Prostate gland (tissue), 2 donors: Measurements from ENCODE around the gene UBE2E1.

Experiments used
- CTCF ChIP-seq, 4 experiments: fragments of 200-600 bp in 2 of 4; fragments of 450-650 bp in 2 of 4; sonication (generic) in 2 of 4; IDR thresholded peaks; 1 replicate in 3 of 4; 2 replicates in 1 of 4; pipeline ENCODE4 v1.5.1; 2016 to 2019; ENCODE audit warnings: antibody characterized with exemption in 4 of 4, mild to moderate bottlenecking in 2 of 4, moderate library complexity in 2 of 4
- POLR2A ChIP-seq: fragments of 450-650 bp; IDR thresholded peaks from one replicate; pipeline ENCODE4 v1.6.1; 2016; ENCODE audit warnings: antibody characterized with exemption, mild to moderate bottlenecking
- POLR2AphosphoS5 ChIP-seq: sonication (generic); formaldehyde crosslinking; IDR thresholded peaks from one replicate; pipeline ENCODE4 v1.6.1; 2017; ENCODE audit warnings: antibody characterized with exemption

DNA sequence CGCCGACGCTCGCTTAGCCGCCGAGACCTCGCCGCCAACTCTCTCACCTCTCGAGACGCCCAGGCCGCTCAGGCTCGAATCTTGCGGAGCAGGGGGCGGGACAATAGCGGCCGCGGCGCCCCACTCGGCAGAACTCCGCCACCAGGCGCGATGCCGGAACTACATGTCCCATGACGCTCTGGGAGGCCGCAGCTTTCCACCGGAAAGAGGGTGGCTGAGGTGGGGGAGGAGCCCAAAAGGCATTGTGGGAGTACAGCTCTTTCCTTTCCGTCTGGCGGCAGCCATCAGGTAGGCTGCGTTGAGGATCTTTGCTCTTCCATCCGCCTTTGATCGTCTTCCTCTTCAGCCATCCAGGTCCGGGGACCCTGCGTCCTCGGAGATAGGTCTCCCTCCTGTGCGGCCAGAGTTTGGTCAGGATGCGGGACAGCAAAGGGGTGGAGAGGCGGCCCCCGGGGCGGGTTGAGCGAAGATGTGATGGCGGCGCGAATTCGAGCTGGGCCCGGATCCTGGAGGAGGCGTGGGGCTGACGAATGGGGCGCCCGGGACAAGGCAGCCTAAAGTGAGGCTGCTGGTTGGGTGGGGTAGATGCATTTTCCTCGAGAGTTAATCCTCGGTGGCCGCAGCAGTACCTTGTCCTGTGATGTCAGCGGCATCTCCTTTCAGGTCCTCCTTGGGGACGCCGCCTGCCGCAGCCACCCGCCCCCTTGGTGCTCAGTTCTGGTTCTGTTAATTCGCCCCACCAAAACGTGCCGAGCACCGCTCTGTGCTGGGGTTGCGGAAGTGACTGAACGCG lies 111.3 kb downstream of the UBE2E1 start, which contains the start of the genes NKIRAS1 and RPL15:
- TF ChIP-seq CTCF (IDR thresholded peaks at IDR 0.05) (peak; percentile 33 to 93 (median 70)), POLR2A (peak; percentile 95), POLR2AphosphoS5 (peak; percentile 99)
